Thyroid gland (tissue), 4 donors: ENCODE results near the gene LPCAT1. TPM values are rescaled to one million over a fixed set of nuclear protein-coding genes. Genes with fewer than 3 reads are reported as not detected.
"Not testable (repeated sequence)": the region's sequence is repeated elsewhere in the genome, so short reads cannot be mapped to it uniquely, and the experiment has no call there.

Experiments used
- DNase-seq, 2 donors: peaks; one replicate each; pipeline ENCODE4 v3.0.0-alpha.2; 2019
- H3K27ac ChIP-seq, 3 donors: fragments of 200-600 bp; sonication (generic); 1 replicate in 2 of 3; 2 replicates in 1 of 3; pipeline ENCODE4 v1.5.1; 2016 to 2019; ENCODE audit warnings: mild to moderate bottlenecking in 1 of 3, moderate library complexity in 1 of 3
- H3K27me3 ChIP-seq: fragments of 200-600 bp; sonication (generic); one replicate; pipeline ENCODE4 v1.5.1; 2019
- H3K36me3 ChIP-seq, 2 donors: fragments of 200-600 bp; sonication (generic); one replicate each; pipeline ENCODE4 v1.5.1; 2016 to 2019
- H3K4me1 ChIP-seq, 2 donors: fragments of 200-600 bp; sonication (generic); one replicate each; pipeline ENCODE4 v1.5.1; 2017 to 2019
- H3K4me3 ChIP-seq, 3 donors: fragments of 200-600 bp; sonication (generic); replicated peaks in 1 of 3; 1 replicate in 2 of 3; 2 replicates in 1 of 3; pipeline ENCODE4 v1.5.1; 2016; ENCODE audit warnings: mild to moderate bottlenecking in 1 of 3
- H3K9me3 ChIP-seq: fragments of 200-600 bp; sonication (generic); one replicate; pipeline ENCODE4 v1.5.1; 2017
- POLR2A ChIP-seq, 2 donors: fragments of 450-650 bp; IDR thresholded peaks; one replicate each; pipeline ENCODE4 v1.6.1; 2017; ENCODE audit warnings: antibody characterized with exemption in 2 of 2, mild to moderate bottlenecking in 2 of 2, moderate library complexity in 1 of 2
- WGBS, 2 donors: methylation state at CpG; one replicate each; pipeline ENCODE4 v1.1.5; 2017; 5-methylcytosine and 5-hydroxymethylcytosine counted together
- intact Hi-C: fragments of 100-400 bp; cut with DNase I; formaldehyde crosslinking; loops from one replicate; pipeline ENCODE4 v1.15.1; 2023
- total RNA-seq, 4 donors: library from RNA; depleted of rRNA; stranded (reverse); fragments of >200 nt; gene quantifications; one replicate each; pipeline ENCODE4 v1.2.3, GENCODE V29; 2016
- TF ChIP-seq, protein P1 (sequence below), 6 experiments: fragments of 200-600 bp in 3 of 6; fragments of 450-650 bp in 3 of 6; sonication (generic) in 3 of 6; IDR thresholded peaks; one replicate each; pipeline ENCODE4 v1.5.1; 2016 to 2019; ENCODE audit warnings: antibody characterized with exemption in 6 of 6, mild to moderate bottlenecking in 2 of 6, inconsistent platforms in 1 of 6, moderate library complexity in 1 of 6

The LPCAT1 gene
- total RNA-seq, 4 donors from 2014 or later: 30.9 to 35.7 (median 33.3) TPM

DNA sequence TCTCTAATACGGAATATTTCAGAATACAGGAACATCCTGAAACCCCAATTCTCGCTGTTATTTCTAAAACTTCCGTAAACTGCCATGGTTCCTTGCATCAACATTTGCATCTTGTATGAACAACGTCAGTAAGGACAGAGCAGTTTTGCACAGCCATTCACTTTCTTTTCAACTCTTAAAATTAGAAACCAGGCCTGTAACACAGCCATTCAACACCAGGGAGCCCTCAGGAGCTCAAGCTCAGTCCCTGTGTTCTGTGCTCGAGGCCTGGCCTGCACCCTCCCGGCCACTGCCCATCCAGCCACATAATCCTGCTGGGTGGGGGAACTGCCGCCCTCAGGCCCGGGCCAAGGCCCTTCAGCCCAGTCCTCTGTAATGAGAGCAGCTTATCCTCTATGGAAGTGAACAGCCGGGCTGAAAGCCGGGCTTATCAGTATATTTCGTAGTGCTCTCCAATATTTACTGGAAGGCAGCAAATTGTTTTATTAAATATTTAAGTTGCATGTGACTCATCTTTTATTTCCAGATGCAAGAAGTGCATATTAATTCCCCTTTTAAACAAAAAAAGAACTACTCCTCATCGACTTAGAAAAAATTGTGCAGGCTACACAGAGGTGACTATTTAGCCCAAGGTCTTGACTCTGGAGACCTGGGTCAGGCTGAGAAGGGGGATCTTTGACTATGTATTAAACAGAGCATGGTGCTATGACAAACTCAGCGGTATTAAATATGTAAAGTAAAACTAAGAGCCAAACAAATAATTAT lies 45.3 kb downstream of the LPCAT1 start:
- intact Hi-C loops: no loop called here
- no peak for DNase-seq
- WGBS, 2 donors: 93 to 94% methylated on average over 12 to 13 of the region's 13 CpGs
- H3K4me1 ChIP-seq: peaks cover 5 to 7% of the 10 kb centered on the region in 2 donors
- no peak overlapping the region for H3K27ac ChIP-seq
- H3K4me3 ChIP-seq: no peak overlapping the region
- no peaks in the 10 kb centered on the region for H3K9me3 ChIP-seq
- TF ChIP-seq, protein P1, sequence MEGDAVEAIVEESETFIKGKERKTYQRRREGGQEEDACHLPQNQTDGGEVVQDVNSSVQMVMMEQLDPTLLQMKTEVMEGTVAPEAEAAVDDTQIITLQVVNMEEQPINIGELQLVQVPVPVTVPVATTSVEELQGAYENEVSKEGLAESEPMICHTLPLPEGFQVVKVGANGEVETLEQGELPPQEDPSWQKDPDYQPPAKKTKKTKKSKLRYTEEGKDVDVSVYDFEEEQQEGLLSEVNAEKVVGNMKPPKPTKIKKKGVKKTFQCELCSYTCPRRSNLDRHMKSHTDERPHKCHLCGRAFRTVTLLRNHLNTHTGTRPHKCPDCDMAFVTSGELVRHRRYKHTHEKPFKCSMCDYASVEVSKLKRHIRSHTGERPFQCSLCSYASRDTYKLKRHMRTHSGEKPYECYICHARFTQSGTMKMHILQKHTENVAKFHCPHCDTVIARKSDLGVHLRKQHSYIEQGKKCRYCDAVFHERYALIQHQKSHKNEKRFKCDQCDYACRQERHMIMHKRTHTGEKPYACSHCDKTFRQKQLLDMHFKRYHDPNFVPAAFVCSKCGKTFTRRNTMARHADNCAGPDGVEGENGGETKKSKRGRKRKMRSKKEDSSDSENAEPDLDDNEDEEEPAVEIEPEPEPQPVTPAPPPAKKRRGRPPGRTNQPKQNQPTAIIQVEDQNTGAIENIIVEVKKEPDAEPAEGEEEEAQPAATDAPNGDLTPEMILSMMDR (IDR thresholded peaks at IDR 0.05): no peak
- TF ChIP-seq POLR2A (IDR thresholded peaks at IDR 0.05): no peak
- no peaks in the 10 kb centered on the region for H3K27me3 ChIP-seq
- peaks cover 0 to 6% of the 10 kb centered on the region in 2 donors for H3K36me3 ChIP-seq

DNA sequence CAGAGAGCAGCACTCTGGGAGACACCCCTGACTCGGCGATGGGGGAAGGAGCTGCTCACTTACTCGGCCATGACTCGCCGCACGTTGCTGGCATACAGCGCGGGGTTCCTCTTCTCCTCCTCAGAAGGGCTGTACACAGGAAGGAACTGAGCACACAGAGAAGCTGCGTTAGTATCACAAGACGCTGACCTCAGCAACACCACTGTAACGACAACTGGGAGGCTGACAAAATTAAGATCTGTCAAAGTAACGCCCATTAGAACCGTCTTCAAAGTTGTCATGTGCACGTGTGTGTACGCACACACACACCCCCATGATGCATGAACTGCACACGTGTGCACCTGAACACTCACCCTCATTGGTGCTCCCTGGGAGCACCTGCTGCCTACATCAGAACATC lies 46.4 kb downstream of the LPCAT1 start:
- no peak overlapping the region for H3K27ac ChIP-seq
- H3K4me3 ChIP-seq: no peak overlapping the region
- intact Hi-C loops: no loop called here
- no peaks in the 10 kb centered on the region for H3K9me3 ChIP-seq
- H3K36me3 ChIP-seq: peaks cover 0 to 6% of the 10 kb centered on the region in 2 donors
- 91 to 92% methylated on average over 16 of the region's 16 CpGs for WGBS, 2 donors
- H3K27me3 ChIP-seq: no peaks in the 10 kb centered on the region
- TF ChIP-seq, protein P1 (IDR thresholded peaks at IDR 0.05): no peak
- no peak for TF ChIP-seq POLR2A (IDR thresholded peaks at IDR 0.05)
- DNase-seq: peak in 1 of 2 donors; percentile 22
- H3K4me1 ChIP-seq: peaks cover 5 to 7% of the 10 kb centered on the region in 2 donors

DNA sequence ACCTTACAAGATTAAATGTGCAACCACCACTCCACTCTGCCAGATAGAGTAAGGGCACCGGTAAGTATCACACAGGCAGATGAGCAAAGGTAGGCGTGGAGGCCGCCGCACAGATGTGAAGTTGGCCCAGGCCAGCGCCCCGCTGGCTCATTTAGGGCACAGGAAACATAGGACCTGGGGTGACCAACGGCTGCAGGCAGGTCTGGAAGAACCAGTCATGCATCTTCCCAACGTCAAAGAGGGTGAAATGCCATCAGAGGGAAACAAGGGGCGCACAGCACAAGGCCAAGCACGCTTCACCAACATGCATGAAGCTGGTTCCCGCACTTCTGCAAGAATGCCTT lies 46.8 kb downstream of the LPCAT1 start:
- Histone ChIP-seq H3K4me3 (no peak overlapping the region), H3K27ac (no peak overlapping the region), H3K4me1 (peaks cover 5 to 7% of the 10 kb centered on the region in 2 donors), H3K9me3 (no peaks in the 10 kb centered on the region), H3K27me3 (no peaks in the 10 kb centered on the region), H3K36me3 (peaks cover 0 to 6% of the 10 kb centered on the region in 2 donors)
- intact Hi-C loops: no loop called here
- TF ChIP-seq POLR2A (IDR thresholded peaks at IDR 0.05): no peak
- TF ChIP-seq, protein P1 (IDR thresholded peaks at IDR 0.05): no peak
- 85 to 93% methylated on average over 11 of the region's 11 CpGs for WGBS, 2 donors
- DNase-seq: no peak

DNA sequence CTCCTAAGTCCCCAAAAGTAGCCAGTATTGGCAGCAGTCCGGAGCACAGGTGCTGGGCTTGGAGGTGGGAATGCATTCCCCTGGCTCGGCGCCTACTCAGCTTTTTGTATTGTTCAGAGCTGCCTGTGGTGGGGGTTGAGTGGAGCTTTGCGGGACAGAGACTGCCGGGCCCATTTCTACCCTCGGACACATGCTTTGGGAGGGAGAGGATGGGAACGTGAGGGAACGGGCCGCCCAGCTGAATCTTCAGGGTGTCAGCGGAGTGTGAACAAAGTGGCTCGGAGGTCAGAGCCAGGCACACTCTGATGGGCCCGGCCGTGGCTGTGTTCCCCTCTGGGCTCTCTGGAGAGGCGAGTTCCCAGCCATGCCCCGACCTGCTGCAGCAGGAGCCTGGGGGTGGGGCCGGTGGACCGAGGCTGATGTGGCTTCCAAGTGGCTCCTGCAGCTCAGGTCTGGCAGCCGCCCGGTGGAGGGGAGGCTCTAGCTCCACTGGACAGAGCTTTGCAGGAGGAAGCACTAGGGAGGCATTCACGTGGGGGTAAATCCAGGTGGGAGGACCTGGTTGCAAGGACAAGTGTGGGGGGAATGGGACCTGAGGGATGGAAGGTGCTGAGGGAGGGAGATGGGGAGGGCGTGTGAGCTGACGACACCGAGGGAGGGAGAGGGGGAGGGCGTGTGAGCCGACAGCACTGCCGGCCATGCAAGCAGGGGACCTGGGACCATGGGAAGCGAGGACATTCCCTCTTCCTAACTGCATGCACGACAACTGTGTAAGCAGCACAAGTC lies 47.4 kb downstream of the LPCAT1 start:
- peak; percentile 78 to 79 for DNase-seq
- WGBS, 2 donors: 61 to 62% methylated on average over 22 to 27 of the region's 28 CpGs
- Histone ChIP-seq H3K27ac (no peak overlapping the region), H3K4me1 (peaks cover 5 to 7% of the 10 kb centered on the region in 2 donors), H3K4me3 (no peak overlapping the region), H3K36me3 (peaks cover 0 to 6% of the 10 kb centered on the region in 2 donors), H3K27me3 (no peaks in the 10 kb centered on the region), H3K9me3 (no peaks in the 10 kb centered on the region)
- TF ChIP-seq POLR2A (IDR thresholded peaks at IDR 0.05): no peak
- TF ChIP-seq, protein P1 (IDR thresholded peaks at IDR 0.05): no peak
- intact Hi-C loops: no loop called here

DNA sequence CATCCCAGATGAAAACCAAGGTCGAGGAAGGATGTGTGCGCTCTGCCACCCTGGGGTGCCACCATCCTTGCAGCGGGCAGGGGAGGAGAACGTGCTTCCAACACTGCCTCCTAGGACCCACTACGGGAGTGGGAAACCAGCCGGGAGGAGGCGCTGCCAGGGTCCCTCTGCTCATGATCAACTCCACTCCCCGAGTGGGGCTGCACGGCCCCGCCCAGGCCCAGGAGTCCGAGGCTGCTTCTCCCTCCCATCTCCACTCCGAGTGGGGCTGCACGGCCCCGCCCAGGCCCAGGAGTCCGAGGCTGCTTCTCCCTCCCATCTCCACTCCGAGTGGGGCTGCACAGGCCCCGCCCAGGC lies 48.2 kb downstream of the LPCAT1 start:
- H3K4me3 ChIP-seq, H3K36me3 ChIP-seq, DNase-seq, H3K27me3 ChIP-seq, H3K4me1 ChIP-seq, H3K9me3 ChIP-seq, intact Hi-C loops, H3K27ac ChIP-seq: not testable (repeated sequence)
- WGBS, 2 donors: 84 to 87% methylated on average over 5 to 13 of the region's 17 CpGs
